Left cardiac atrium (tissue), 4 donors: Measurements from ENCODE around the gene GRAP. TPM values are rescaled to one million over a fixed set of nuclear protein-coding genes. Genes with fewer than 3 reads are reported as not detected.
A peak's percentile ranks its signal among the peaks of the same experiment; 100 is the strongest.

Experiments
- ATAC-seq, 2 donors: fragments of 200-7000 bp; cut with Tn5 transposase; one replicate each; pipeline ENCODE4 v1.9.1; 2020; ENCODE audit warnings: mild to moderate bottlenecking in 2 of 2, moderate library complexity in 2 of 2
- DNase-seq: peaks from one replicate; pipeline ENCODE4 v3.0.0-alpha.2; 2020
- intact Hi-C, 2 donors: fragments of 100-400 bp; cut with DNase I; formaldehyde crosslinking; loops; one replicate each; pipeline versions ENCODE4 v1.14.1 to v1.15.1; 2022 to 2023
- total RNA-seq, 2 donors: library from RNA; stranded (reverse); fragmentation: NEBNext Ultra II Directional; extraction: Animal tissue kit (Norgen Biotek cat#: 25700); gene quantifications; one replicate each; pipeline ENCODE4 v1.2.1, GENCODE V29; 2021
- donor health status: DM: no; HTN: yes; CAD: no.
- donor health status: DM: no; HTN: yes; CAD: no; lungs with severe emphysema.
- donor health status: DM: yes; HTN: yes; CAD: no.
- donor health status: Dilated cardiomyopathy.

GRAP gene
- total RNA-seq, 2 donors from 2014 or later, result 1.6 to 3.2 TPM

DNA sequence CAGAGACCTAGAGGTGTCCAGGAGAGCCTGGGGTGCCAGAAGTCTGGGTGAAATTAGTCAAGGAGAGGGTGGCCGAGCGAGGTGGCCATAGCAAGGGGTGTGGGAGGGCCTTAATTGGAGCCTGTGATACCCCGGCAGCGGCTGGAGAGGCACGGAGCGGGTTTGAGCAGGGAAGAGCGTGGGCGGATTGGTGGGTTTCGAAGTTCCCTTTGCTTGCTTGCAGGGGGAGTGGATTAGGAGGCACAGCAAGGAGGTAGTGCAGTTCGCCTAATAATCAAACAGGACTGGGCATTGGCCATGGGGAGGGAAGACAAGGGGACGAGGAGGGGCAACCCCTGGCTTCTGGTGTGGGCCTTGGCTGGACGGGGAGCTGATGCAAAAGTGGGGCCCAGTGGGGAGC is 36.8 kb downstream of the GRAP start:
- intact Hi-C loops, result no loop called here
- ATAC-seq, result no peak
- DNase-seq, result peak; percentile 3

DNA sequence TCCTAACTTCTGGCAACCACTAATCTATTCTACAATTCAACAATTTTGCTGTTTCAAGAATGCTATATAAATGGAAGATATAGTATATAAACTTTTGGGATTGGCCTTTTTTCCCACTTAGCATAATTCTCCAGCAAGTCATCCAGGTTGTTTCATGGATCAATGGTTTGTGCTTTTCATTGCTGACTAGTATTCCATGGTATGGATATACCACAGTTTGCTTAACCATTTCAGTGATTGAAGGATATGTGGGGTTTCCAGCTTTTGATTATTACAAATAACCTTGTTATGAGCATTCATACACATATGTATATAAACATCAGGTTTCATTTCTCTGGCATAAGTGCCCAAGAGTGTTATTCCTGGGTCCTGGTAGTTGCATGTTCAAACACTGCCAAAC is 40.1 kb downstream of the GRAP start:
- intact Hi-C loops, result no loop called here
- ATAC-seq (no peak), DNase-seq (no peak)

DNA sequence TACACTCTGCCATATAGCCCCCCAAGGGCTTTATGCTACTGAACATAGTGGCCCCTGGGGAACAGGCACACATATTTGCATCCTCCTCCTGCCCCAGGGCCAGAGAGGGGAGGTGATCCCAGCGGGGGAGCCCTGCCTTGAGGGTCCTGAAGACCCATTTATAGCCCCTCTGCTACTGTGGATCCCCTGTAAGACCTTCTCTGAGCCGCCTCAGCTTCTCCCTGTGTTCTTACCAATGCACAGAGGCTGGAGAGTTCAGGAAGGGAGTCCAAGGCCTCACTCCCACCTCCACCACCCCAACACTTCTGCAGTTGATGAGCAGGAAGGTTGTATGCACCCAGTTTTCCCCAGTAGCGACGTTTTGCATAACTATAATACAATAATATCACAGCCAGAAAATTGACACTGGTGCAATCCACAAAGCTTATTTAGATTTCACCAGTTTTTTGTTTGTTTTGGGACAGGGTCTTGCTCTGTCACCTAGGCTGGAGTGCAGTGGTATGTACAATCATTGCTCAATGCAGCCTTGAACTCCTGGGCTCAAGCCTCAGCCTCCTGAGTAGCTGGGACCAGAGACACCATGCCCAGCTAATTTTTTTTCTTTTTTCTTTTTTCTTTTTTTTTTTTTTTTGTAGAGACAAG is 40.8 kb downstream of the GRAP start:
- ATAC-seq, result no peak
- intact Hi-C loops, result no loop called here

GRCh38 chr17:19005137-19005773 is 41.5 kb downstream of the GRAP start:
- ATAC-seq (no peak), DNase-seq (no peak)
- intact Hi-C loops, result no loop called here

More for the DNA sequence above, 40.8 kb downstream of the GRAP start:
- no peak for DNase-seq

DNA sequence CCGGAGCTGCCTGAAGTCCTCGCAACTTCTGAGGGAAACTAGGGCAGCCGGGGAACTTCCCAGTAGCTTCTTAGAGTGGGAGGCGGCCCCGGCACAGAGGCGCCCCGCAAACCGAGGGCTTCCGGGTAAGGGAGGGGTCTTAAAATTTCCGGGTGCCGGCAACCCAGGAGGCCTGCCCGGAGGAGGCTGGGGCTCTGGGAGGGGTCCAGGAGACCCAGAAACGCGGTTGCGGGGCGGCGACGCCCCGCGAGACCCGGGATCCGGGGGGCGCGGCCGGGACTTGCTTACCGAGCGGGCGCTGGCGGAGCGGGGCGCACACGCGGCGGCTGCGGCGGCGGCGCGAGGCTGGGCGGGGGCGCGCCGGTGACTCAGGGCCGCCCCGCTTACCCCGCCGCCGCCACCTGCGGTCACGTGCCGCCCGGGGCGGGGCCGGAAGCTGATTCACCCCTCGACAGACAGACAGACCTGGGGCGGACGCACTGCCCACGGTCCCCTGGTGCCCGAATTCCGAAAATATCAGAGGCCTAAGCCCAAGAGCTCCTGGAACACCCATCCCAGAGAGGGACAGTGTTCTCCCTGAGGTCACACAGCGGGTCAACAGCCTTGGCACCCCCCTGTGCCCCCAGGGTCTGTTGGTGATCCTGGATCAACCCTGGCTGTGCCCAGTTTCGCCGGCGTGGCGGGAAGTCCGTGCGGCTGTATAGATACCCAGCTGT is 42.2 kb downstream of the GRAP start, which contains the start of gene FAM83G:
Gene FAM83G, minus strand, starts transcription at position 344 of the 716 bp plus-strand sequence. CDS start 723 bp downstream, outside the sequence.
- intact Hi-C loops, result no loop called here
- ATAC-seq (peak; percentile 74 to 78), DNase-seq (peak; percentile 86)

- intact Hi-C loops, result no loop called here
- DNase-seq (no peak), ATAC-seq (peak; percentile 36 to 59)
These were observed 43.0 kb downstream of the GRAP start for GRCh38 chr17:19003543-19004420.

GRCh38 chr17:19002805-19003542 is 43.8 kb downstream of the GRAP start:
- ATAC-seq, result no peak
- no peak for DNase-seq
- intact Hi-C loops, result no loop called here

- intact Hi-C loops, result no loop called here
- DNase-seq, result no peak
- ATAC-seq, result no peak
These were observed 44.7 kb downstream of the GRAP start for GRCh38 chr17:19001907-19002590.

GRCh38 chr17:19000531-19001325 is 46.0 kb downstream of the GRAP start:
- peak; percentile 61 for DNase-seq
- ATAC-seq, result peak; percentile 24 to 63
- intact Hi-C loops, result no loop called here

GRCh38 chr17:18999911-19000310 is 46.8 kb downstream of the GRAP start:
- DNase-seq, result no peak
- intact Hi-C loops, result no loop called here
- no peak for ATAC-seq

DNA sequence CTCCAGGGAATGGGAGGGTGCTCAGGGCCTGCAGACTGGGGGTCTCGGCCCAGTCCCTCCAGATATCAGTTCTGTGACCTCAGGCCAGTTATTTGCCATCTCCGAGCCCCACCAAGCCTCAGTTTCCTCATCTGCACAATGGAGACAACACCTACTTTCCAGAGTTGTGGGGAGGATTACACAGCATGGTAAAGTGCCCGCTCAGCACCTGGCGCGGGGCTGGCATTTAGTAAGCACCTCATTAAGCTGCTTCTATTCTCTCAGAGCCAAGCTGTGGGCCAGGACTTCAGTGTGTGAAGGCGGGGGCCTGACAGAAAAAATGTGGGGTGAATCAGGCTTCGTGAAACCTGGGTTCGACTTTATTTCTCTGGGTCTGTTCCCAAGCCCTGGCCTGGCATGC is 47.4 kb downstream of the GRAP start:
- ATAC-seq (no peak), DNase-seq (no peak)
- intact Hi-C loops, result no loop called here

- intact Hi-C loops, result no loop called here
- ATAC-seq, result peak; percentile 56 to 73
- DNase-seq, result no peak
These were observed 49.0 kb downstream of the GRAP start for GRCh38 chr17:18997650-18998196.

DNA sequence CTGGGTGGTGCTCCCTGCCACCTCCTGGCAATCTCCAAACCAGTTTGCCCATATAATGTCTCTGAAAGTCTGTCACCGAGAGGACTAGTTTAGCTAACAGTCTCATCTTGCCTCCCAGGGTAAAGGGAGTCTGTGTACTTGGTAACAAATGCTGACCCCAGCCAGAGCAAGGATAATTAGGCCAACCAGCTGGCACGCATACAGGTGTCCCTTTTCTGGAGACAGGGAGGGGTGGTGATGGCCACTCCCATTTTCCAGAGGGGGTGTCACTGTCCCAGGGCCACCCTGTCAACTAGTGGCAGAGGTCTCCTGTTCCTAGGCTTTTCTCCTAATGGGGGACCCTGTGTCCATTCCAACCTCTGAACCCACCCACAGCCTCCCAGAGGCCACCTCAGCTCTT is 50.3 kb downstream of the GRAP start:
- DNase-seq (no peak), ATAC-seq (no peak)
- intact Hi-C loops, result no loop called here

- DNase-seq, result no peak
- intact Hi-C loops, result no loop called here
- ATAC-seq, result no peak
These were observed 51.5 kb downstream of the GRAP start for GRCh38 chr17:18995220-18995619.

- intact Hi-C loops, result no loop called here
- ATAC-seq, result no peak
- DNase-seq, result no peak
These were observed 52.1 kb downstream of the GRAP start for GRCh38 chr17:18994631-18995030.

DNA sequence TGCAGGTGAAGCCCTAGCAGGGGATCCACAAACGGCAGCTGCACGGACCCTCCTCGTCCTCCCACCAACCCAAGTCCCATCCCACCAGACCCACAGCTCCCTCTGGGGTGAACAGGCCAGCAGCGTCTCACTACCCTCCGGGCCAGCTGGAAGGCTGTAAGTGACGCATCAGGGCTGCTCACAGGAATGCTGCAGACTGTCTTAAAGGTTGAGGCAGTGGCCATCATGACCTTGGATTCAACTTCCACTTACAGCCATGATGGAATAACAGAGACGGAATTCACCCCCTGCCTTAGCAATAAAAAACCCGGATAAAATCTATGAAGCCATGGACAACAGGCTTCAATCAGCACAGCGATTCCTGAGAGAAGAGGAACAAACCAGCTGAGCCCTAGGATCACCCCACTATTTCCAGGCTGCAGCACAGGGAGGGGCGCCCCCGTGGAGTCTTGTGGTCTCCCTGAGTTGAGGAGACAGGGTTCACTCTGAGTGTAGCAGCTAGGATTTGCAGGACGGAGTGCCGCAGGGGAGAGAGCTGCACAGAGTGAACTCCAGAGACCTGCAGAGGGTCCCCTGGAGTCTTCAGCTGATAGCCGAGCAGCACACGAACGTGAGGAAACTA is 52.7 kb downstream of the GRAP start:
- intact Hi-C loops, result no loop called here
- DNase-seq (no peak), ATAC-seq (no peak)
